SK-N-MC (cell line): Measurements from ENCODE around the gene TNIP1.

ENCODE experiments used
- EZH2 ChIP-seq: fragments of 200-600 bp; sonication (generic); IDR thresholded peaks from one replicate; pipeline ENCODE4 v1.6.1; 2017; ENCODE audit warnings: antibody characterized with exemption
- POLR2AphosphoS5 ChIP-seq: IDR thresholded peaks from 2 replicates; pipeline ENCODE4 v1.6.1; 2012; ENCODE audit warnings: mild to moderate bottlenecking, low read depth, low read length, borderline replicate concordance

DNA sequence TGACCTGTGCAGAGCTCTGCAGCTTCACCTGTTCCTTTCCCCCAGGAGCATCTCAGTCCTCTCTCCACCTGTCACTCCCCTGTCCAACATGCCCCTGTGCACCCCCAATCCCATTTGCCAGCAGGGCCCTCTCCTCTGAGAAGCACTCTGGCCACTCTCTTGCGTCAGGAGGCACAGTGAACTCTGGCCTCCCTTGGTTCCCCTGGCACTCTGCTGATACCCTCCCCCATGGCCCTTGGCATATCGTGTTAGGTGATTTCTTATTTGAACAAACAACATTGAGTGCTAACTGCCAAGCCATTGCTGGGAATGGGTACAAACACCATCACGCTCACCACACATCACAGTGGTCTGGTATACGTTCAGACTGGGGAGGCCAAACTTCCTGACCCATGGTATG lies 20.9 kb upstream of the TNIP1 start:
- TF ChIP-seq POLR2AphosphoS5 (no peak), EZH2 (no peak)
